Activated CD8-positive, alpha-beta memory T cell treated with anti-CD3 and anti-CD28 coated beads, Interleukin-2, amount 10 ng/mL, durations not matched to agents 7 days and 5 days (primary cell): ENCODE data around the gene TMEM212. TPM values are rescaled to one million over a fixed set of nuclear protein-coding genes. Genes with fewer than 3 reads are reported as not detected.

ENCODE experiments used
- ATAC-seq: fragments of 150-1000 bp; cut with Tn5 transposase; one replicate; pipeline ENCODE4 v1.10.0; 2021; ENCODE audit warnings: moderate library complexity
- CTCF ChIA-PET: fragments of 350-600 bp; sonication (Branson Sonifier 250); formaldehyde crosslinking; loops from one replicate; lab custom pipeline; 2021; ENCODE audit warnings: antibody characterized with exemption; lab: Charles Lee
- DNase-seq: peaks from one replicate; pipeline ENCODE4 v3.0.0-alpha.2; 2020
- H3K27ac Mint-ChIP-seq: one replicate; pipeline ENCODE4 v1.8.0; 2021; ENCODE audit warnings: mild to moderate bottlenecking, mixed read lengths
- H3K27me3 Mint-ChIP-seq: one replicate; pipeline ENCODE4 v1.8.0; 2021; ENCODE audit warnings: mixed read lengths
- H3K36me3 Mint-ChIP-seq: one replicate; pipeline ENCODE4 v1.8.0; 2021; ENCODE audit warnings: mild to moderate bottlenecking, mixed read lengths
- H3K4me1 Mint-ChIP-seq: one replicate; pipeline ENCODE4 v1.8.0; 2021; ENCODE audit warnings: mixed read lengths
- H3K4me3 Mint-ChIP-seq: one replicate; pipeline ENCODE4 v1.8.0; 2021; ENCODE audit warnings: mild to moderate bottlenecking, moderate library complexity, mixed read lengths
- H3K9me3 Mint-ChIP-seq: one replicate; pipeline ENCODE4 v1.8.0; 2022; ENCODE audit warnings: low read depth, mixed read lengths
- total RNA-seq, 2 experiments: library from RNA; stranded (reverse); gene quantifications; one replicate each; pipeline ENCODE4 v1.2.3, GENCODE V29; 2021

Gene TMEM212
- total RNA-seq, 2 experiments from 2014 or later: not detected

DNA sequence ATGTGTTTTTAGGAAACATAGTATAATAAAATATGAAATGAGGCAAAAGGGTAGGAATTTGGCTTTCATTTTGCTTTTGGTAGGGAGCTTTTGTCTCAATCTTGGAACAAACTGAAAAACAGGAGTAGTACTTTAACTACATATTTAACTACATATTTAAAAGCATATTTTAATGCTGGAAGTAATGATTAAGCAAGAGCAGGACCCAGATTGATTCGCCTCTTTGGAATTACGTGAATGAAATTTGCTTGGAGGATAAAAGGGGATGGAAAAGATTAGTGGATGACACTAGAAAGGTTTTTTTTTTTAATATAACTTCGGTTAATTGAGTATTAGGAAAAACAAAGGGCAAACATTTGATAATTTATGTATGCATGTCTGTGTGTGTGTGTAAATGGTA is 11.2 kb upstream of the TMEM212 start:
- no peak overlapping the region for H3K4me3 Mint-ChIP-seq
- H3K9me3 Mint-ChIP-seq: no peaks in the 10 kb centered on the region
- DNase-seq (no peak), ATAC-seq (no peak)
- H3K27me3 Mint-ChIP-seq: peaks cover 35% of the 10 kb centered on the region
- H3K4me1 Mint-ChIP-seq: peaks cover 11% of the 10 kb centered on the region
- H3K27ac Mint-ChIP-seq: no peak overlapping the region
- CTCF ChIA-PET: no interaction called here
- no peaks in the 10 kb centered on the region for H3K36me3 Mint-ChIP-seq

DNA sequence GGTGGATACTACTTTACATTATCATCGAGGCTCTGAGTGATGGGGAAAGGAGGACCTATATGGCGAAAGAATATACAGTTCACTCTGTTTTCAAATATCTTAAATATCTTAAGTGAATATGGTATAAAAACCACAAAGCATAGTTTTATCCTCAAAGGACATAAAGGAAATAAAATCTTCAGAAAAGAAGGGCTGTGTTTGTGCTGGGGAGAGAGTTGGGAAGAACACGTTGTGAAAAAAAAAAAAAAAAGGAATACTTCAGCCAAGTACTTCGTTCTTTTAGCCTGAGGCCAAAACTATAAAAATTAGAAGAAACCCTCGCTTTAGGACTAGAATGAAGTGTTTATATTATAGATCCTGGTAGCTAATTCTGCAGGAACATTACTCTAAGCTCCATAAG is 10.2 kb upstream of the TMEM212 start:
- peaks cover 2% of the 10 kb centered on the region for H3K4me1 Mint-ChIP-seq
- H3K9me3 Mint-ChIP-seq: no peaks in the 10 kb centered on the region

DNA sequence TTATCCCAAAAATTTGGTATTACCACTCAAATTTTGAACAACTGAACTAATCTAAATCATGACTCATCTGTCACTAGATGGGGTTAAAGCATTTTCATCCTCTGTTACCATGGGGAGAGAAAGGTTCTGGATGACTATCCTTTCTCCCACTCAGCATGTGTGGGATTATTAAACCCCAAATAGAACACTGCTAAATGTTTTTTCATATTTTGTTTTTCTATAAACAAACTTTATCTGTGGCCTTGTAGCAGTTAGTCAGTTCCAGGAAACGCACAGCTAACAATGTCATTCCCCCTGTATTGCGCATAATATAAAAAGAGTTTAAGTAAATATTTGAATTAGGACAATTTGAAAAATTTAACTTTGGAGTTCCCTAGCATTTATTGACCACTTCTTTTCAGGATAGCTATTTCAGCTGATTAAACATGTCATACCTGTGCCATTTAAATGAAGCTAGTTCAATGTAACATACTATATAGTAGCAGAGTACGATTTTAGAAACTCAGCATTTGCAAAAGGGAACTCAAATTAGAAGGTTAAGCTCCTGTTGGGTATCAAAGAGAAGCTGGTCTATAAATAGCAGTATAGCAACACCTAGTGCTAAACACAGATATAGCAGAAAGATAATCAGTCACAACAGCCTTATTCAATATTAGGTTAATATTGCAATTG is 9.2 kb upstream of the TMEM212 start:
- no peak overlapping the region for H3K27ac Mint-ChIP-seq
- peaks cover 3% of the 10 kb centered on the region for H3K4me1 Mint-ChIP-seq
- CTCF ChIA-PET: interaction anchor here (0.7 to 2.0 kb wide), 6 partner anchors 22 to 872 kb away, joined by 3 to 6 read pairs (median 3); partner anchors contain the start of gene PLD1
- H3K36me3 Mint-ChIP-seq: no peaks in the 10 kb centered on the region
- H3K9me3 Mint-ChIP-seq: no peaks in the 10 kb centered on the region
- peaks cover 31% of the 10 kb centered on the region for H3K27me3 Mint-ChIP-seq
- no peak for DNase-seq
- no peak for ATAC-seq
- H3K4me3 Mint-ChIP-seq: no peak overlapping the region

More for the DNA sequence above, 10.2 kb upstream of the TMEM212 start:
- no peaks in the 10 kb centered on the region for H3K36me3 Mint-ChIP-seq
- no peak for DNase-seq
- CTCF ChIA-PET: interaction anchor here (0.7 to 2.0 kb wide), 3 partner anchors 44 to 187 kb away, joined by 3 to 6 read pairs (median 3); no protein-coding TSS in a partner anchor
- no peak overlapping the region for H3K27ac Mint-ChIP-seq
- H3K4me3 Mint-ChIP-seq: no peak overlapping the region
- H3K27me3 Mint-ChIP-seq: peaks cover 30% of the 10 kb centered on the region
- no peak for ATAC-seq

DNA sequence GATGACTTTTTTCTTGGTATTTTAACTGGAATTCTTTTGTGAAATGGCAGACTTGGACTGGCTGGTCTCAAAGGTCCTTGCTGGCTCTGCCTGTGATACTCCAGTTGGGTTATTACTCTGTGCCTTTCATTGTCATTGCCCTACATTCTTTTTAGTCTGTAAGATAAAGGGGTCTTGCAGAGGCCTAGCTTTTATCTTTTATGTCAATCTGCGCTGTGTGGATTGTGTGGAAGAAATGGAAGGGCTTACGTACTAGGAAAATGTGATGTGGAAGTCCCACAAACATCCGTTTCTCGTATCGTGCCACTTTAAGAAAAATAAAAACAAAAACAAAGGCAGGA is 8.7 kb upstream of the TMEM212 start:
- ATAC-seq: no peak
- Mint-ChIP-seq H3K9me3 (no peaks in the 10 kb centered on the region), H3K27me3 (peaks cover 31% of the 10 kb centered on the region), H3K27ac (no peak overlapping the region), H3K4me3 (no peak overlapping the region), H3K36me3 (no peaks in the 10 kb centered on the region), H3K4me1 (peaks cover 3% of the 10 kb centered on the region)
- CTCF ChIA-PET: interaction anchor here (0.7 to 2.0 kb wide), 5 partner anchors 23 to 873 kb away, joined by 3 to 6 read pairs (median 3); partner anchors contain the start of gene PLD1
- no peak for DNase-seq

DNA sequence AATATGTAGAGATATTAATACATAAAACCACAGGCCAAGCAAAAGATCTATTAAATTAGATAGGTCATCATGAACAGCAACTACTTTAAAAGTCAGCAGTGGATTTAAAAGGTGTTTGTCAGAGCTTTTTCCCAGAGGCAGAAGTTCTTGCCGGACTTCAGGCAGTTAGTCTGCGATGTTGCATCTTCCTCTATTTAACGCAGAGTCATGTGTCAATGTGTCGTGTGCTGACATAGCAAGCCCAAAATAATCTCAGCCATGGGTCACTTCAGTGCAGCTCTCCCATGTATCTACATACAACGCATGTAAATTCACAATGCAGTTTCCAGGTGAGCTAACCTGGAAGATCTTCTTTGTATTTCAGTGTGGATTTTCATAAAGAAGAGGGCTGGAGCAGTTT is 8.0 kb upstream of the TMEM212 start:
- H3K9me3 Mint-ChIP-seq: no peaks in the 10 kb centered on the region
- peaks cover 3% of the 10 kb centered on the region for H3K4me1 Mint-ChIP-seq
- DNase-seq: no peak
- H3K27me3 Mint-ChIP-seq: peaks cover 31% of the 10 kb centered on the region
- no peak overlapping the region for H3K27ac Mint-ChIP-seq
- CTCF ChIA-PET: no interaction called here
- no peaks in the 10 kb centered on the region for H3K36me3 Mint-ChIP-seq
- no peak for ATAC-seq
- no peak overlapping the region for H3K4me3 Mint-ChIP-seq

DNA sequence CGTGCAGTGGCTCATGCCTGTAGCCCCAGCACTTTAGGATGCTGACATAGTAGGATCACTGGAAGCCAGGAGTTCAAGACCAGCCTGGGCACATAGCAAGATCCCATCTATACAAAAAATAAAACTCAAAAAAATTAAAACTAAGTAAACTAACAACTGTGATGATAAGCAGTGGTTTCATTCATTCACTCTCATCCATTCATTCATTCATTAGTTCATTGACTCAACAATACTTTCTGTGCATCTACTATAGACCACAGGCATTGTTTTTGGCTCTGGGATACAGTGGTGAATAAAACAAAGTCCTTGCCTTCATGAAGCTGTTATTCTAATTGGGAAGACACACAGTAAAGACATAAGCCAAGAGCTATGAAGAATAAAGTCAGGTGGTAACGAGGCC is 7.5 kb upstream of the TMEM212 start:
- no peak for ATAC-seq
- Mint-ChIP-seq H3K4me3 (no peak overlapping the region), H3K36me3 (no peaks in the 10 kb centered on the region), H3K27me3 (peaks cover 34% of the 10 kb centered on the region), H3K9me3 (no peaks in the 10 kb centered on the region), H3K4me1 (peaks cover 3% of the 10 kb centered on the region), H3K27ac (no peak overlapping the region)
- no peak for DNase-seq
- CTCF ChIA-PET: no interaction called here

DNA sequence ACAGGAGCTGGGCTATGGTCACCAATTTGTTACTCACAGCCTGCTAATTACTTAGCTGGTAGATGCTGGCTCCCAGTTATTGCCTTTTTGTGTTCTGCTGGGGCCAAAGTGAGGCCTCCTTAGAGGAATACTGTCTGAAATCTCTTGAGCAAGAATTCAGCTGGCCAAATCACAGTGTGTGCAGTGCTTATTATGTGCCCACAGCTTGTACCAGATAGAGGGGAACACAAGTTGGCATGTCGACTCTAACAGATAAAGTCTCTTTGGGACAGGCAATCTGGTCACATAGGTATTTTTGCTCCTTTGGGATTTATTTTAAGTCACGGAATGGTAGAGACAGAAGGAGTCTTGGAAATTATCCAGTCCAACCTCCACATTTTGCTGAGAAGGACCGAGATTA is 6.3 kb upstream of the TMEM212 start:
- DNase-seq (no peak), ATAC-seq (no peak)
- H3K4me1 Mint-ChIP-seq: peaks cover 3% of the 10 kb centered on the region
- CTCF ChIA-PET: no interaction called here
- H3K9me3 Mint-ChIP-seq: no peaks in the 10 kb centered on the region
- H3K4me3 Mint-ChIP-seq: no peak overlapping the region
- H3K36me3 Mint-ChIP-seq: no peaks in the 10 kb centered on the region
- peaks cover 36% of the 10 kb centered on the region for H3K27me3 Mint-ChIP-seq
- no peak overlapping the region for H3K27ac Mint-ChIP-seq

DNA sequence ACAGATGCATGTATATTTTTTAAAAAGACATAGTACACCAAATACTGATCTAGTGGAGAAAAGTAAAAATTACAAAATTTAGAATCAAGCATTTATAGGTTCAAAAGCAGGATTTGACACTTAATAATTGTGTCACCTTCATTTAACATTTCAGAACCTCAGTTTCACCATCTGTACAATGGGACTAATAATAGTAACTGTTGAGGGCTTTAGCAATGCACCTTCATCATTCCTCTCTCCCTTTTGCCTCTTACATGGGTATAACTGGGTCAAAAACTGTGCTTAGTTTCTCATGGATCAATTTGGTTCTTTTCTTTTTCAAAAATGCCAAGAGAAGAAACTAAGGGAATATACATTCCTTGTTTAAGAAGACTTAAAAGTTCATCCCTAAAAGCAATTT is 5.5 kb upstream of the TMEM212 start:
- Mint-ChIP-seq H3K9me3 (no peaks in the 10 kb centered on the region), H3K27ac (no peak overlapping the region), H3K4me3 (no peak overlapping the region), H3K27me3 (peaks cover 32% of the 10 kb centered on the region), H3K4me1 (peaks cover 3% of the 10 kb centered on the region), H3K36me3 (no peaks in the 10 kb centered on the region)
- DNase-seq (no peak), ATAC-seq (no peak)
- CTCF ChIA-PET: no interaction called here

DNA sequence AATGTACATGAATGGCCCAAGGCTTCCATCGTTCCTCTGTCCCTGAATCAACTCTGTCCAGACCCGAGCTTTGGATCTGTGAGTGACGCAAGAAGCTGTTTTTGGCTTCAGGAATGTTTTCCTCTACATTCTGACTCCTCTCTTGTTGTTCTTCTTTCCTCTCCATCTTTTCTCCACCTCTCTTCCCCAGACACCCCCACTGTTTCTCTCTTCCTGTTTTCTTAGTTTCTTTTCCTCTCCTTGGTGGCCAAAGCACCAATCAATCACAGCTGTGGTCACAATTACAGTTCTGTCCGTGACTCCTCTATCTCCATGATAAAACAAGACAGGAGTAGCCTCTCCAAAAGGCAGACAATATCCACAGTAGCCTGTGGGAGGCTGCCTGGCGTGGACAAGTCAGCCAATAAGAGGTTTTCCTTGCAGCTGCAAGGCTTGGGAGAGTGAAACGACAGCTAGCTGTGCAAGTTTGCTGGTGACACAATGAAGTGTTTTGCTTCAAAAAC is 4.9 kb upstream of the TMEM212 start:
- ATAC-seq: no peak
- no peaks in the 10 kb centered on the region for H3K9me3 Mint-ChIP-seq
- no peak overlapping the region for H3K27ac Mint-ChIP-seq
- peaks cover 28% of the 10 kb centered on the region for H3K27me3 Mint-ChIP-seq
- no peaks in the 10 kb centered on the region for H3K36me3 Mint-ChIP-seq
- no peak overlapping the region for H3K4me3 Mint-ChIP-seq
- DNase-seq: no peak
- peaks cover 3% of the 10 kb centered on the region for H3K4me1 Mint-ChIP-seq
- CTCF ChIA-PET: interaction anchor here (1.2 kb wide), 1 partner anchor 12 kb away, joined by 3 read pairs; no protein-coding TSS in a partner anchor

DNA sequence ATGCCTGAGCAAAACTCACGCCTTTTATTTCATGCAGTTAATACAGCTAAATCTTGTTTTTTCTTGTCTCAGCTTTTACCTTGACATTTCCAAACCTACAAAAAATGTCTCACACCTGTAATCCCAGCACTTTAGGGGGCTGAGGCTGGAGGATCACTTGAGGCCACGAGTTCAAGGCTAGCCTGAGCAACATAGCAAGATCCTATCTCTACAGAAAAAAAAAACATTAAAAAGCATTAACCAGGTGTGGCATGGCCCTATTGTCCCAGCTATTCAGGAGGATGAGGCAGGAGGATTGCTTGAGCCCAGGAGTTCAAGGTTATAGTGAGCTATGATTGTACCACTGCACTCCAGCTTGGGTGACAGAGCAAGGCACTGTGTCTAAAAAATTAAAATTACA is 3.9 kb upstream of the TMEM212 start:
- no peak for DNase-seq
- H3K27ac Mint-ChIP-seq: no peak overlapping the region
- ATAC-seq: no peak
- no peaks in the 10 kb centered on the region for H3K36me3 Mint-ChIP-seq
- H3K4me1 Mint-ChIP-seq: peaks cover 3% of the 10 kb centered on the region
- H3K9me3 Mint-ChIP-seq: no peaks in the 10 kb centered on the region
- CTCF ChIA-PET: interaction anchor here (1.2 kb wide), 1 partner anchor 11 kb away, joined by 3 read pairs; no protein-coding TSS in a partner anchor
- H3K4me3 Mint-ChIP-seq: no peak overlapping the region
- H3K27me3 Mint-ChIP-seq: peaks cover 28% of the 10 kb centered on the region

DNA sequence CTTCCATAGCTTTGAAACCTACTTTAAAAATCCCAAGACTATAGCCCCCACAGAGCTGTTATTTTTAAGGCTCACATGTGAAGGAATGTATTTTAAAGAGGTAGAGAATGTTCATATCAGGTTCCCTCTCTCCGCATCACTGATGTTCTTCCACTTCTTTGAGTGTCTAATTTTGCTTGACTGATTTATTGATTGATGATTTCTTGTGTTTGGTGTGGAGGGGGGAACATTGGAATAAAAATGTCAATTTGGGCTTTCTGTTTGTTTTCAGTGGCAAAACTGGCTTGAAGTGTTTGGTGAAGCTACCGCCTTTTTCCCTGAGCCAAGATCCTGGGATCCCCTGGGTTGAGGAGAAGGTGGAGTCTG is 2.7 kb upstream of the TMEM212 start:
- CTCF ChIA-PET: interaction anchor here (1.5 kb wide), 1 partner anchor 832 kb away, joined by 4 read pairs; no protein-coding TSS in a partner anchor
- peaks cover 3% of the 10 kb centered on the region for H3K4me1 Mint-ChIP-seq

DNA sequence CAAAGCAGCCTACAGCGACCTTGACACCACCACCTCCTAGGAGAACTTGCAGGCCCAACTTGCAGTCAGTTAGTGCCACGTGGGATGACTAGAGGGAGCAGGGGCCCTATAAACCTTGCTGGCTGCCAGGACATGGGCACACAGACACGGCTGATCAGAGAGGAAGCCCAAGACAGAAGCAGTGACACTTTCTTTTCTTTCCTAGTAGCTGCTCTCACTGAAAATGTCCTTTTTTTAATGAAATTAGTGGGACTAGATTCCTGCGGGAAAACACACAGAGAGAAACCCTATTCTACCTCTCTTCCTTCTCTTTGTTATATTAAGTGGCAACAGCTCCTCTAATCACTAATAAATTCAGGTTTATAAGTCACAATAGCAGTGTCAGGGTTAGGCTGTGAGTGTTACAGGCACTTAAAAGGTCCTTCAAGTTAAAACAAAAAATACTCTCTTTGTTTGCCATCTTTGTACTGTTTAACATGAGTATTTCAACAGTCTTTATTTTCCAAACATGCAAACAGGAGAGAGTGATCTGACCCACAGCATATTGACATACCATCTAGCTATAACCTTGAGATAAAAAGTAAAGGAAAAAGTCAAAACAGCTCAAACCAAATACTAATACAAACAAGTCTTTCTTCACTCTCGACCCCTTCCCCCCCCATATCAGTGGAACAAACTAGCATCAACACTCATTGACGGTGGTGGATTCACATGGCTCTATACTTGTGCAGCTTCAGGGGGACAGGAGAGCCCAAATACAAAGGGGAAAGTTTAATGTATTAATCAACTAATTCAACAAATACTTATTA is 2.1 kb upstream of the TMEM212 start:
- DNase-seq (no peak), ATAC-seq (no peak)
- H3K27ac Mint-ChIP-seq: no peak overlapping the region
- no peaks in the 10 kb centered on the region for H3K9me3 Mint-ChIP-seq
- CTCF ChIA-PET: interaction anchor here (1.3 to 1.5 kb wide), 2 partner anchors 15 to 832 kb away, joined by 3 to 4 read pairs; no protein-coding TSS in a partner anchor
- peaks cover 5% of the 10 kb centered on the region for H3K4me1 Mint-ChIP-seq
- H3K4me3 Mint-ChIP-seq: no peak overlapping the region
- H3K36me3 Mint-ChIP-seq: peaks cover 4% of the 10 kb centered on the region
- H3K27me3 Mint-ChIP-seq: peaks cover 21% of the 10 kb centered on the region

More for the DNA sequence above, 2.7 kb upstream of the TMEM212 start:
- ATAC-seq (no peak), DNase-seq (no peak)
- no peaks in the 10 kb centered on the region for H3K9me3 Mint-ChIP-seq
- no peak overlapping the region for H3K27ac Mint-ChIP-seq
- peaks cover 2% of the 10 kb centered on the region for H3K36me3 Mint-ChIP-seq
- no peak overlapping the region for H3K4me3 Mint-ChIP-seq
- H3K27me3 Mint-ChIP-seq: peaks cover 24% of the 10 kb centered on the region

DNA sequence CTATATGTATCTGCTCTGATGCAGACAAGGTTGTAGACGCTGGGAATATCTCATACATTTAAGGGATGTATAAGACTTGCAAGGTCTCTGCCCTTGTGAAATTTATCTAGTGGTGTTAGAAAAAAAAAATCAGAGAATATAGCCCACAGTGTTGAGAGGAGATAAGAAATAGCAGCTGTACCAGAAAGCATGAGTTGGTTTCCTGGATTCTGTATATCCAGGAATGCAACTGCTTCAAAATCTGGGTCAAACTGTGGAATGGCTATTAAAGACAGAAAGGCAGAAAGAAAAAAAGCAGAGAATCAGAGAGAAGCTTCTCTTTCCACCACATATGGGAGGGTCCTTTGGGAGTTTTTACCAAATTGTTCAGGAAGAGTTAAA is 1.5 kb upstream of the TMEM212 start:
- Mint-ChIP-seq H3K36me3 (peaks cover 4% of the 10 kb centered on the region), H3K9me3 (no peaks in the 10 kb centered on the region), H3K4me3 (no peak overlapping the region), H3K27ac (no peak overlapping the region), H3K4me1 (peaks cover 10% of the 10 kb centered on the region), H3K27me3 (peaks cover 21% of the 10 kb centered on the region)
- ATAC-seq: no peak
- no peak for DNase-seq
- CTCF ChIA-PET: interaction anchor here (1.3 kb wide), 1 partner anchor 15 kb away, joined by 3 read pairs; no protein-coding TSS in a partner anchor
